Adipose tissue (tissue), 3 donors: ENCODE measurements around the gene MYCBP2. TPM values are rescaled to one million over a fixed set of nuclear protein-coding genes. Genes with fewer than 3 reads are reported as not detected.
A peak's percentile ranks its signal among the peaks of the same experiment; 100 is the strongest.
"Not testable (repeated sequence)": the region's sequence is repeated elsewhere in the genome, so short reads cannot be mapped to it uniquely, and the experiment has no call there.

Source experiments
- H3K27ac ChIP-seq: one replicate; pipeline ENCODE4 v1.5.1; 2013; ENCODE audit warnings: low read depth, low read length
- WGBS, 3 donors: extraction: QIAGEN DNeasy Blood & Tissue Kit; methylation state at CpG; one replicate each; pipeline ENCODE4 v1.1.7; 2013; 5-methylcytosine and 5-hydroxymethylcytosine counted together
- polyA plus RNA-seq, 3 donors: library from polyadenylated mRNA; stranded (reverse); fragments of 200-250 nt; gene quantifications; one replicate each; pipeline ENCODE4 v1.2.3, GENCODE V29; 2013
- donor health status: healthy with polysubstance abuse.
- donor health status: Bipolar disorder and iron deficiency.
- donor health status: healthy.

MYCBP2 gene, protein sequence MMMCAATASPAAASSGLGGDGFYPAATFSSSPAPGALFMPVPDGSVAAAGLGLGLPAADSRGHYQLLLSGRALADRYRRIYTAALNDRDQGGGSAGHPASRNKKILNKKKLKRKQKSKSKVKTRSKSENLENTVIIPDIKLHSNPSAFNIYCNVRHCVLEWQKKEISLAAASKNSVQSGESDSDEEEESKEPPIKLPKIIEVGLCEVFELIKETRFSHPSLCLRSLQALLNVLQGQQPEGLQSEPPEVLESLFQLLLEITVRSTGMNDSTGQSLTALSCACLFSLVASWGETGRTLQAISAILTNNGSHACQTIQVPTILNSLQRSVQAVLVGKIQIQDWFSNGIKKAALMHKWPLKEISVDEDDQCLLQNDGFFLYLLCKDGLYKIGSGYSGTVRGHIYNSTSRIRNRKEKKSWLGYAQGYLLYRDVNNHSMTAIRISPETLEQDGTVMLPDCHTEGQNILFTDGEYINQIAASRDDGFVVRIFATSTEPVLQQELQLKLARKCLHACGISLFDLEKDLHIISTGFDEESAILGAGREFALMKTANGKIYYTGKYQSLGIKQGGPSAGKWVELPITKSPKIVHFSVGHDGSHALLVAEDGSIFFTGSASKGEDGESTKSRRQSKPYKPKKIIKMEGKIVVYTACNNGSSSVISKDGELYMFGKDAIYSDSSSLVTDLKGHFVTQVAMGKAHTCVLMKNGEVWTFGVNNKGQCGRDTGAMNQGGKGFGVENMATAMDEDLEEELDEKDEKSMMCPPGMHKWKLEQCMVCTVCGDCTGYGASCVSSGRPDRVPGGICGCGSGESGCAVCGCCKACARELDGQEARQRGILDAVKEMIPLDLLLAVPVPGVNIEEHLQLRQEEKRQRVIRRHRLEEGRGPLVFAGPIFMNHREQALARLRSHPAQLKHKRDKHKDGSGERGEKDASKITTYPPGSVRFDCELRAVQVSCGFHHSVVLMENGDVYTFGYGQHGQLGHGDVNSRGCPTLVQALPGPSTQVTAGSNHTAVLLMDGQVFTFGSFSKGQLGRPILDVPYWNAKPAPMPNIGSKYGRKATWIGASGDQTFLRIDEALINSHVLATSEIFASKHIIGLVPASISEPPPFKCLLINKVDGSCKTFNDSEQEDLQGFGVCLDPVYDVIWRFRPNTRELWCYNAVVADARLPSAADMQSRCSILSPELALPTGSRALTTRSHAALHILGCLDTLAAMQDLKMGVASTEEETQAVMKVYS (N-terminal part only)
- polyA plus RNA-seq = 100 to 1,000 TPM in 1 of 3 donors, 10 to 100 TPM in 2; 23.4 to 130 (median 56.5) TPM

DNA sequence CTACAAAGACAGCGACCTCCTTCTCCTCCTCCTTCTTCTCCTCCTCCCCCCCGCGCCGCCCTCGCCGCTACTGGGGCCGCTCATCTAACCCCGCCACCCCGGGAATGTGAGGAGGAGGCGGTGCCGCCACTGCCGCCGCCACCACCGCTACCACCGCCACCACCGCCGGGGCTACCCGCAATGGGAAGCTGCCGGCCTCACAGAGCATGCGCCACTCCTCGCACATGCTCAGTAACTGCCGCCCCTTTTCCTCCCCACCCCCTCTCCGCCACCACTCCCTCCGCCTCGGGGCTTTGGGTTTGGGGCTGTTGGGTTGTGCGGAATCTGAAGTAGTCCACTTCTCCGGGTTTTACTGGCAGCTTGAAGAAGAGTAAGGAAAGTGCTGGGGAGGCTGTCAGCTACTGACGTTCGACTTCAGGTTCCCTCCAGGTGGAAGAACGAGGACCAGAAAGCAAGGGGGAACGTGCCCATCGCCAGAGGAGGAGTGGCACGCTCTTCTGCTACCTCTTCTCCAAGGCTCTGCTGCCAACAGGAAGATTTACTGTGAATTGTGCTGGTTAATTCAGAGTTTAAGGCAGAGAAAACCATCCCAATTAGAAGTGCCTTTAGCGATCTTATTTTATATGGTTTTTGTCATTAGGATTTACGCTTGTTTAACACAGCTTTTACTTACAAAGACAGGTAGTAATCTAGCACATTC lies at the start of gene MYCBP2:
TSS of gene MYCBP2 (minus strand) at position 190 of the 700 bp plus-strand sequence. CDS start 319 bp downstream, outside the sequence.
- 1 to 2% (median 1%) methylated on average over 27 to 35 of the region's 35 CpGs for WGBS, 3 donors
- H3K27ac ChIP-seq = peak within 1 kb of the TSS; percentile 57

DNA sequence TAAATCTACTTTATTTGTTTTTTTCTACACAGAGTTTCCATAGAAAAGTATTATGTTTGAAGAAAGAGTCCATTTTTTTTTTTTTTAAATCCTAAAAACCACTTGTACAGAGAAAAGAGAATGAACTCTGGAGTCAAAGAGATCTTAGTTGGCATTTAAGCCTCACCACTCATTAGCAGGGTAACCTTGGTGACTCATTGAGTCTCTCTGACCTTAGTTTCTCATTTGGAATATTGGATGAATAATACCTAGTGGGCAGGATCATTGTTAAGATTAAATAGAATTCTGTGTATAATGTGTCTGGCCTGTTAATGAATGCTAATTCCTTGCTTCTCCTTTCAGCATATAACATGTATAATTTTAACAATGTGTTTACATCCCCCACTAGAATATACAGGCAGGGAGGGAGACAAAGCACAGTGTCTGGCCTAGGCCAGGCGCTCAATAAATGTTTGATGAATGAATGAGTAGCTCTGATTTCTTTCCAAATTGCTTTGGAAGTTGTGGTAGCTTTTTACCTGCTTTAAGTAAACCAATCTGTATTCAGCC lies 48.7 kb upstream of the MYCBP2 start:
- 92 to 100% (median 96%) methylated on average over 1 of the region's 1 CpG for WGBS, 3 donors
- no peak overlapping the region for H3K27ac ChIP-seq

DNA sequence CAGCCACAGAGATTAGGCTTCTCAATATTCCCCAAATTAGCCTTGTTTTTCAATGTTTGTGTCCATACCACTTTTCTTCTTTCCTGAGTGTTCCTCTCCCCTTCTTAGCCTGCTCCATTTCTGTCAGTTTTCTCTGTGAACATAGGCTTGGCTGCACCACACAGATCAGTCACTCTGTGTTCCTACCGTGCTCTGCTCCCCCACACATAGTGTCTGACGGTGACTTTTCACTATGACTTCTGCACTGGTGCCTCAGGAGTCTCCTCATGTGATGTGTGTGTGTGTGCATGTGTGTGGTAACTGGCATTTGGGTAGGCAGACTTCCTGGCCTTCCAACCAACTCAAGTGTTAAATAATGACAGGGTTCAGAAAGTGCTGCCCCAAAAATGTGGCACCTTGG lies 47.9 kb upstream of the MYCBP2 start:
- 54 to 81% (median 61%) methylated on average over 2 of the region's 2 CpGs for WGBS, 3 donors
- H3K27ac ChIP-seq = no peak overlapping the region

DNA sequence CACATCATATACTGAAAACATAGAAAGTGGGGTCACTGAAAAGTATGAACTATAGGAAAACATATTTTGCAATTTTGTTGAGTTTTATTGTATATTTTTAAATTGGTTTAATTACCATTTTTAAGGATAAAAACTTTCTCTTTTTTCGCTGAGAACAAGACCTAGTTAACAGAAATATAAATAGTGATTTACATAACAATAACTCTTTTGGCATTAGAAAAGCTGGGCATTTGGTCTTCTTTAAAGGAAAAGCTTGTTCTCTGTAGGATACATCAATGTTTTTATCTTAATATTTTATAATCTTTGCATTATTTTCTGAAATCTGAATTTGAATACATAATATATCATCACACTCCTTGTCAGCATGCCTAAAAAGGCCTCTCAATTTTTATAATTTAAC lies 47.4 kb upstream of the MYCBP2 start:
- no peak overlapping the region for H3K27ac ChIP-seq
- 58 to 89% (median 82%) methylated on average over 1 of the region's 1 CpG for WGBS, 3 donors

DNA sequence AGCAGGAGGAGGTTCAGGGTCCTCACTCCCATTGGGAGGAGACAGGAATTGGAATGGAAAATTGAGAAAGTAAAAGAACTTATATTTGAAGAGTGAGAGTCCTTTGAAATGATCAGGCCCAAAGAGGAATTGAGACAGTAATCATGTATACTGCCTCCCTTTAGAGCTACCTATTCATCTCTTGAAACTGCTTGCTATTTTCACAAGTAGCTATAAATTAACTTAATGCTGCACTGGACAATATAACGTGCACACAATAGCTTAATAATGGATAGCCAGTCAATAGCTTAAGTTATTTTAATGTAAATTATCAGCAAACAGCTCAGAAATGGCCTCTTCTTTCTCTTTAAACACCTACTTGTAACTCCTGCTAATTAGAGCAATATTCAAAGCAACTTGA lies 46.6 kb upstream of the MYCBP2 start:
- no peak overlapping the region for H3K27ac ChIP-seq
- WGBS, 3 donors = 77 to 84% (median 83%) methylated on average over 1 of the region's 1 CpG

DNA sequence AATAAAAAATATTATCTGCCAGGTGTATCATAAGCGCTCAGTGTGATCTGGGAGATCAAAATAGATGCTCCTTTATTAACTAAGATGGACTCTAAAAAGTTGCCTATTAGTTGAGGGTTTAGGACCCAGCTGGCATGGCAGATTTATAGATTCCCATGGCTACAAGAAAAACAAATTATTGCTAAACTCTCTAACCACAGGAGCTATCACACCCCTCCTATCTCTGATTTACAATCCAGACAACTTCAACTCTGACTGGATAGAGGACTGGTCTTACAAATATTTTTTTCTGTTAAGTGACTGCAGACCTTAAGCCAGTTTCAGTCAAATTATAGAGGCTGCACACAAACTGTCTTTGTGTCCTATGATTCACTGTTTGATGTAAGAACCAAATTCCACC lies 45.4 kb upstream of the MYCBP2 start:
- H3K27ac ChIP-seq = no peak overlapping the region
- 97 to 100% (median 98%) methylated on average over 1 of the region's 1 CpG for WGBS, 3 donors

DNA sequence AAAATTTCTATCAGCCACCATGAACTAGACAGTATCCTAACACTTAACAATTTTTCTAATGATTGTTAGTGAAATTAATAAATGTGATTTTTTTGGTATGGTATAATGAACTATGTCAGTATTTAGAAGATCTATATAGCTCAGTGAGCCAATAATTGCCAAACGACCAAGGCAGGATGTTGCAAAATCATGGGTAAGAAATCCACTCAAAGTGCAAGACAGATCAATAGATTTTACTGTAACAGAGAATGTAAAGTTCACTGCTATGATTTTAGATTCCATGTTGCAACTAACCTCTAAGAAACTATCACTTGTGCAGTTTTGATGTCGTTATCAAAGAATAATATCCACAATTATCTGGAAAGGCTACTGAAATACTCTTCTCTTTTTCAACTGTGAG lies 44.0 kb upstream of the MYCBP2 start:
- H3K27ac ChIP-seq = no peak overlapping the region
- WGBS, 3 donors = 64 to 68% (median 68%) methylated on average over 2 of the region's 2 CpGs

DNA sequence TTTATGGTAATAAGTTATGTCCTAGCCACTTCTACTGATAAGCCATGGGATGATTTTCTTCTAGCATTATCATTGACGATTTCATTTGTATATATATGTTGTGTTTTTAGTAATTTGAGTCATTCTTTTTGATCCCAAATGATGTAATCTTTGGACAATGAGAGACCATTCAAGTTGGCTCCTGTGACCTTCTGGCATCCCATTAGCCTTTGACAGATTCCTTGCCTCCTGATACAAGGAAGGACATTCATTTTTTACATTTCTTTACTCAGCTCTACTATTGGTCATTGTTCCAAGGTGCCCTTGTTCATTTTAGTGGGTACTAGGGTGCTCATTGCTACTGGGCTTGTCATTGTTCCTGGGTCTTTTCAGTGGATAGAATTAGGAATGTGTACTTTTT lies 35.3 kb upstream of the MYCBP2 start:
- H3K27ac ChIP-seq = no peak overlapping the region
- 37 to 72% (median 56%) methylated on average over 1 of the region's 1 CpG for WGBS, 3 donors

DNA sequence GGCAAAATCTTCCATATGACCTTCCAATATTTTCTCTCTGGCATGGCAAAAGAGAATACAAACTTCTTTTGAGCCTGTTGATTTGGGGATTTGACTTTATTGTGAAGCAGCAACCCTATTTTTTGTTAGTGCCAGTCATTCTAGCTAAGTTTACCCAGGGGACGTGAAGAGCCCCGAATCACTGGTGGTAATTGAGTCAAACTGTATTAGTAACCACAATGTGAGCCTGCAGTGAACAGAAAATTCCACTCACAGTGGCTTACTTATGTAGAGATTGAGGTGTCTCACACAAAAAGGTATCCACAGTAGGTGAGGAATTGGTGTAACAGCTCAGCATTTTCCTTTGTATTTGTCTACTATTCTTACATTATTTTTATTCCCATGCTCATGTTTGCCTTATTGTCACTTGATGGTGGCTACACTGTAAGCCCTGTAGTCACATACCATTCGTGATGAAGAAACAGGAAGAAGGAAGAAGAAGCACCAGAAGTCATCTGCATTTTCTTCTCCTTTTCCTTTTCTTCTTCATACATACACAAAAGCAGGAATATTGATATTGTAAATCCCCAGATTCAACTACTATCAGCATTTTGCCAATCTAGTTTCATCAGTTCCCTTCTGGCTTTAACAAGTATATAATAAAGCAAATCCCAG lies 33.3 kb upstream of the MYCBP2 start:
- no peak overlapping the region for H3K27ac ChIP-seq
- 61 to 83% (median 63%) methylated on average over 3 of the region's 3 CpGs for WGBS, 3 donors

DNA sequence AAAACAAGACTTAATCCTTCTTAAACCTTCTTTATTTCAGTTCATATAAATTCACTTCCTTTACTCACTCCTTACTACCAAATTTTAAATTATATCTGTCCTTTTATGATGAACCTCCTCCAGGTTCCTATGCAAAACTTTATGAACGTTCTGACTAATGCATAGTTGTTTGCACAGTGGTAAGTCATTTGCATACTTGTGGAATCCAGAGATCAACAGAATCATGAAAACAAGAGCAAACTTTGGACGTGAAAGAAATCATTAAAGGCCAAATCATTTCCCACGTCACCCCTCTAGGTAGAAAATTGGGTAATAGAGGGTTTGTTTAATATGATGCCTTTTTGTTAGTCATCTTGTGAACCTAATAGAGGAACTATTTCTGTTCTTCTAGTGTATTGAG lies 32.3 kb upstream of the MYCBP2 start:
- H3K27ac ChIP-seq = no peak overlapping the region
- 69 to 86% (median 79%) methylated on average over 3 of the region's 3 CpGs for WGBS, 3 donors

DNA sequence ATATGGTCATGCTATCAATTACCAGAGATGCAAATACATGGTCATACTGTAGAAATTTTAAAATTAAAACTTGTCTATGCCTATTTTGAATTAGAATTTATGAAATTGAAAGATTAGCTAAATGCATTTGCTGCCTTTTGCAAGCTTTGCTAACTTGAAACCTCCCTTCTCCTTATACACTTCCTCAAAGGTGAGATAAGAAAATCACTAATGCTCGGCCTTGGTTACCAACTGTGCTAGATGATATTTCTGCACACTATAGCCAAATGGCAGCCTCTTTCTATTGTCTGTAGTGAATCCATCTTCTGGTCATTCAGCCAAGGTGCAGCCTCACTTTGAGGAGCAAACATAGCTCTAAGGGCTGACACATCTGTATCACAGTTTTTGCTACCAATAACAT lies 31.1 kb upstream of the MYCBP2 start:
- H3K27ac ChIP-seq = no peak overlapping the region
- WGBS, 3 donors = 70 to 74% (median 73%) methylated on average over 1 of the region's 1 CpG

DNA sequence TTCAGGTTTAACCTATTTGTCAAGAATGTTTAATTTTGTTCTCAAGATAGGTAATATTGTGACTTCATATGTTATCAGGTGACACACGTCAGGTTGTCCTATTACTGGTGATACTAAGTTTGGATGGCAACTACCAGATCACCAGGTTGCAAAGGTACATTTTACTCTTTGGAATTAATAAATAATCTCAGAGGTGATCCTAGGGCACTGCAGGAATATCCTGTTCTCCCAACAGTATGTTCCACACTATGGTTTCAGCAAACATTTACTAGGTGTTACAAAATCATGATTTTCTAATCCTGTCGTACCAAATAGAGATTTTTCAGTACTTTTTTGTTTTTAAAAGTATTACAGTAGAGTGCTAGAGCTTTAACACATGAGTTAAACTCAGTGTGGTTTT lies 29.3 kb upstream of the MYCBP2 start:
- WGBS, 3 donors = 50 to 87% (median 83%) methylated on average over 2 of the region's 2 CpGs
- H3K27ac ChIP-seq = no peak overlapping the region

DNA sequence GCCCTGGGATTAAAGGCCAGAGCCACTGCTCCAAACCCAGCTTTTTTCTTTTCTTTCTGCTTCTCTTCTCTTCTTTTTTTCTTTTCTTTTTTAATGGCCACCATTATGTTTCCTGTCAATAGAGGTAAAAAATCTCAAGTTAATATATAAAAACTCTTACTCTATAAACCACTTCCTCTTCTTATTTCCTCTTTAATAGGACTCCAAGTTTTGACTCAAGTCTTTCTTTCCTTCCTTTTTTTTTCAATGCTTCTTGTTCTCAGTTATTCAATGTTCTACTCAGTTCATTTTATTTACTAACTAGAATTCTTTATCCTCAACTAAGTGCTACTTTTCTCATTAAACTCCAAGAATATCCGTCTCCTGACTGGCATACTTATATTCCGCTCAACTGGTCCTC lies 27.1 kb upstream of the MYCBP2 start:
- 81 to 92% (median 87%) methylated on average over 2 of the region's 2 CpGs for WGBS, 3 donors

DNA sequence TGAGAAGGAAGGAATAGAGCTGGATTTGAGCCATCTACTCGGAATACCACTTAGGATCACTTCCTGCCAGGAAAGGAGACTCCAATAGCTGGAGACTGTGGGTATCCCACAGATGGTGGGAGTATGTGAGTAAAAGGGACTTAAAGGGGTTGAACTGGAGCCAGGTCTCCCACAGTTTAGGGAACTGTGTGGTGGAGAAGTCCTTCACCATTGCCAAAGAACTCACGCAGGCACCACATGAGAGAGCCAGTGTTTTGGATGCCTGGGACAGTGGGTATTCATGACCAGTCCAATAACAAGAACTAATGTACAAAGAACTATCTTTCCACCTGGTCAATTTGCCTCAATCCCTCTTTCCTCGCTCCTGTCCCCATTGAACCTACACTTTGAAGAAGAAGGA lies 24.4 kb upstream of the MYCBP2 start:
- H3K27ac ChIP-seq = no peak overlapping the region

More for the DNA sequence above, 27.1 kb upstream of the MYCBP2 start:
- H3K27ac ChIP-seq = no peak overlapping the region

DNA sequence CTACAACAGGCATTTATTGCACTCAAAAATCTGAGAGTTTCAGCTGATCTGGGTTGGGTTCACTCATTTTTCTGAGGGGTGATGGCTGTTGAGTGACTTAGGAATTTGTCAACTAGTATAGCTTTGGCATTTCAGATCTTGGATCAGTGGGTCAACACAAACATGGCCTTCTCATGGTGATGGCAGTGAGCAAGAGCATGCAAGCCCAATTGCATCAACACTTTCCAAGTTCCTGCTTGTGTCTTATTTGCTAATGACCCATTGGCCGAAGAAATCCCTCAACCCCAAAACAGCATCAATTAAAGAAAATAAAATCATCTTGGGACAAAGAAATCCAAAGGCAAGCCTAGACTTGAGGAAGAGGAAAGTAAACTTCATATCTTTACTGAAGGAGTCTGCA lies 23.9 kb upstream of the MYCBP2 start:
- no peak overlapping the region for H3K27ac ChIP-seq
- WGBS, 3 donors = 48 to 88% (median 59%) methylated on average over 1 of the region's 1 CpG

More for the DNA sequence above, 24.4 kb upstream of the MYCBP2 start:
- 59 to 71% (median 67%) methylated on average over 3 of the region's 3 CpGs for WGBS, 3 donors

DNA sequence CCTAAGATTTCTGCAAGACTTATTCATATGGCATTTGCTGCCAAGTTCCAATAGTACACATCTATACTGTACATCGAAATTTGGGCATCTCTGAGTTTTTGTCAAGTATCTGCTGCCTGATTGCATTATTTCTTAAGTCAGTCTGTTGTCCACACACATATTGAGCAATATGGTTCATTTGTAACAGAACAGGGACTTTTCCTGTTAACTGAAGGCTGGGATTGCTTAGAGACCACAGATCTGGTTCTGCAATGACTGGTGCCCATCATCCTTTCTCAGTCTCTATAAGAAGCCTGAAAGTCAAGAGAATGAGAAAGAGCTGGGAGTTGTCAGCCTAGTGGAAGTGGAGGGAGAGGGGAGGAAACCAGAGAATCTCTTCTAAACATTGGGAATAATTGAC lies 22.5 kb upstream of the MYCBP2 start:
- WGBS, 3 donors = 60 to 65% (median 61%) methylated on average over 1 of the region's 1 CpG
- H3K27ac ChIP-seq = no peak overlapping the region

DNA sequence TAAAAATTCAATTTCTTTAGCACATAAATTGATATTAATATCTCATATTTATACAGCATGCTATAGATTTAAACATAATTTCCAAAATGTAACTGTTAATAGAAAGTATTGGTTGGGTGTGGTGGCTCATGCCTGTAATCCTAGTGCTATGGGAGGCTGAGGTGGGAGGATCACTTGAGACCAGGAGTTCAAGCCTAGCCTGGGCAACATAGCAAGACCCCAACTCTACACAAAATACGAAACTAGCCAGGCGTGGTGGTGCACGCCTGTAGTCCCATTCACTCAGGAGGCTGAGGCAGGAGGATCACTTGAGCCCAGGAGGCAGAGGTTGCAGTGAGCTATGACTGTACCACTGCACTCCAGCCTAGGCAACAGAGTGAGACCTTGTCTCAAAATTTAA lies 20.5 kb upstream of the MYCBP2 start:
- WGBS, 3 donors = 94 to 99% (median 98%) methylated on average over 3 of the region's 3 CpGs
- not testable (repeated sequence) for H3K27ac ChIP-seq
